ENCODE measurements around the gene SCLY. TPM values are rescaled to one million over a fixed set of nuclear protein-coding genes. Genes with fewer than 3 reads are reported as not detected.

SCLY gene
- total RNA-seq, 4 donors from 2014 or later, result 8.5 to 16.0 (median 11.2) TPM

DNA sequence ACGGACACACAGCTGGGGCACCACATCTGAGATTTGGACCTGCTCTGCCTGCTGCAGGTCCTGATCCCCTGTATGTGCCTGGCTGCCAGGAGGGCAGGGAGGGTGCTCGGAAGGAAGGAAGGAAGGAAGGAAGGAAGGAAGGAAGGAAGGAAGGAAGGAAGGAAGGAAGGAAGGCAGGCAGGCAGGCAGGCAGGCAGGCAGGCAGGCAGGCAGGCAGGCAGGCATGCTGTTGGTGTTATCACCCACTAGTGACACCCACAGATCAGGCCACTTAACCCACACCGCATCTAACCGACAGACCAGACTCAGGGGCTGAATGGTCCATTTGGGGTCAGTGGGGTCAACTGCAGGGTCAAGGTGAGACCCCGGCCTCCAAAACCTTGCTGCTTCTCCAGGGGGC, 83.5 kb downstream of the SCLY start:
- TF ChIP-seq, protein P1, sequence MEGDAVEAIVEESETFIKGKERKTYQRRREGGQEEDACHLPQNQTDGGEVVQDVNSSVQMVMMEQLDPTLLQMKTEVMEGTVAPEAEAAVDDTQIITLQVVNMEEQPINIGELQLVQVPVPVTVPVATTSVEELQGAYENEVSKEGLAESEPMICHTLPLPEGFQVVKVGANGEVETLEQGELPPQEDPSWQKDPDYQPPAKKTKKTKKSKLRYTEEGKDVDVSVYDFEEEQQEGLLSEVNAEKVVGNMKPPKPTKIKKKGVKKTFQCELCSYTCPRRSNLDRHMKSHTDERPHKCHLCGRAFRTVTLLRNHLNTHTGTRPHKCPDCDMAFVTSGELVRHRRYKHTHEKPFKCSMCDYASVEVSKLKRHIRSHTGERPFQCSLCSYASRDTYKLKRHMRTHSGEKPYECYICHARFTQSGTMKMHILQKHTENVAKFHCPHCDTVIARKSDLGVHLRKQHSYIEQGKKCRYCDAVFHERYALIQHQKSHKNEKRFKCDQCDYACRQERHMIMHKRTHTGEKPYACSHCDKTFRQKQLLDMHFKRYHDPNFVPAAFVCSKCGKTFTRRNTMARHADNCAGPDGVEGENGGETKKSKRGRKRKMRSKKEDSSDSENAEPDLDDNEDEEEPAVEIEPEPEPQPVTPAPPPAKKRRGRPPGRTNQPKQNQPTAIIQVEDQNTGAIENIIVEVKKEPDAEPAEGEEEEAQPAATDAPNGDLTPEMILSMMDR (IDR thresholded peaks at IDR 0.05; ENCODE audit: low read depth), result no peak

DNA sequence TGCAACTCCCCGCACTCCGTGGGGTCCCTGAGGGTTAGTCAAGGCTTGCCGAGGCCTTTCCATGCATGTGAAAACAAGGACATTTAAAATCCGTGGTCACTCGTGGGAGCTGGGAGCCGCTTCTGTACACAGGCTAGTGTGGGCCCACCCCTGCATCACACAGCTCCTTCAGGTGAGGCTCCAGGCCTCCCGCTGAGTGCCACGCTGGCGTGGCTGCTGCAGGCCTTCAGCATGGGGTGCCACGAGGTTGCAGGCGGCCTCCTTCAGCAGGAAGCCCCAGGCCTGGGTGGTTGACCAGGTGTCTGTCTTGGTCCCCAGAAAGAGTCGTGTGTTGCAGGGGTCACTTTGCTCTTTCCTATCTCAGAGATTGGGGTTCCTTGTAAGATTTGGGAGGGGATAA, 84.2 kb downstream of the SCLY start:
- TF ChIP-seq, protein P1 (IDR thresholded peaks at IDR 0.05; ENCODE audit: low read depth), result no peak

DNA sequence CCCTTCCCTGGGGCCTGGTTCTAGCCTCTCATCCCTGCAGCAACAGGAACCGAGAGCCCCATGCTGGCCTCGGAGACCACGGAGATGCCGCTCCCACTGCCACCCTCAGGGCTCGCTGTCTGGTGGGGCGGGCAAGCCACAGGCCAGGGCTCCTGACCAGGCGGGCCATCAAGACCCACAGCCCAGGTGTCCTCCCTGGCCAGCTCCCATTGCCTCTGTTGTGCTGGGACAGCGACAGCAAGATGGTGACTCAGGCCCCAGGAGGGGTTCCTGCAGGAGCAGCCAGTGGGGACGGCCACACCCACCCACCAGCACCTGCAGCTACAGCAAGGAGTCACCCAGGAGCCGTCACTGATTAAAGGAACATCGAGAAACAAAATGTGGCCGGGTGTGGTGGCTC, 85.0 kb downstream of the SCLY start:
- TF ChIP-seq, protein P1 (IDR thresholded peaks at IDR 0.05; ENCODE audit: low read depth), result no peak

DNA sequence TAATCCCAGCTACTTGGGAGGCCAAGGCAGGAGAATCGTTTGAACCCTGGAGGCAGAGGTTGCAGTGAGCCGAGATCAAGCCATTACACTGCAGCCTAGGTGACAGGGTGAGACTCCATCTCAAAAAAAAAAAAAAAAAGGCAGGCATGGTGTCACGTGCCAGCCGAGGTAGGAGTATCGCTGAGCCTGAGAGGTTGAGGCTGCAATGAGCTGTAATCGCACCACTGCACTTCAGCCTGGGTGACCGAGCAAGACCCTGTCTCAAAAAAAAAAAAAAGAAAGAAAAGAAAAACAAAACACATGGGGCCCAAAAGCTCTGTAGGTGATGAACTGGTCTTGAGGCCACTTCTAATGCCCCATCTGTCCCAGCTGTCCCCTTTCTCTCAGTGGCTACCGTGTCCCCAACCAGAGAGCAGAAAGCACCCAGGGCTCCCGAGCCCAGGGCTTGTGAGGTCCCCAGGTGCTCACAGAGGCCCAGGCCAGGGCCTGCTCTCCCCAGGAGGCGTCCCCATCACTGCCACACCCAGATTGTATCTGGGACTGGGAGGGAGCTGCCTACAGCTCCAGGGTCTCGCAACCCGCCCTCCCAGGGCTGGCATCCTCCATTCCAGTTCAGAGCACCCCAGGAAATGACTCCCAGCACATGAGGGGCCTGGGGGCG, 86.2 kb downstream of the SCLY start:
- TF ChIP-seq, protein P1 (IDR thresholded peaks at IDR 0.05; ENCODE audit: low read depth), result no peak

DNA sequence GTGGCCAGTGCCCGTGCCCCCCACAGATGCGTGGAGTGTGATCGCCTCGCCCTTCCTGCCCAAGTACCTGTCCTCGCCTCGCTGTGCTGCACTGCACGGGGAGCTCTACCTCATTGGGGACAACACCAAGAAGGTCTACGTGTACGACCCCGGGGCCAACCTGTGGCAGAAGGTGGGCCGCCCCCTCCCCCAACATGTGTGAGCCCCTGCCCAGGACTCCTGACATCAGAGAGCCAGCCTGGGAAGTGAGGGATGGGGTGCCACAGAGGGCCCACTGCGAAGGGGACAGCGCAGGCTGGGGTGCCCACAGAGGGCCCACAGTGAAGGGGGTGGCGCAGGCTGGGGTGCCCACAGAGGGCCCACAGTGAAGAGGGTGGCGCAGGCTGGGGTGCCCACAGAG, 88.2 kb downstream of the SCLY start:
- TF ChIP-seq, protein P1 (IDR thresholded peaks at IDR 0.05; ENCODE audit: low read depth), result no peak

Small RNA genes lying within 50 kb of the gene (small RNA-seq; reads per million reads assigned to genes)
- not detected for gene RNU6-1333P

Other genes with a start within 250 kb of the SCLY start
- gene RAMP1, start 201.4 kb upstream of the SCLY start, total RNA-seq, result 1 to 10 TPM in 3 of 4 donors, not detected in 1; 1.5 to 5.6 (median 2.9) TPM
- gene UBE2F, start 94.0 kb upstream of the SCLY start, total RNA-seq, result 10 to 100 TPM; 38.8 to 61.5 (median 45.1) TPM
- under 1 TPM in 2 of 4 donors, not detected in 2; 0.22 to 0.68 TPM for gene ESPNL, start 39.3 kb downstream of the SCLY start, total RNA-seq
- gene KLHL30, start 77.7 kb downstream of the SCLY start, total RNA-seq, result 1 to 10 TPM in 1 of 4 donors, under 1 TPM in 3; 0.65 to 1.9 (median 0.78) TPM
- under 1 TPM in 1 of 4 donors, not detected in 3; 0.85 TPM for gene ERFE, start 98.0 kb downstream of the SCLY start, total RNA-seq
- gene ILKAP, start 142.7 kb downstream of the SCLY start, total RNA-seq, result 10 to 100 TPM; 27.2 to 48.0 (median 37.2) TPM
- 1 to 10 TPM; 2.4 to 7.3 (median 5.3) TPM for gene HES6, start 179.0 kb downstream of the SCLY start, total RNA-seq
- 10 to 100 TPM in 1 of 4 donors, 1 to 10 TPM in 3; 2.9 to 17.9 (median 6.4) TPM for gene PER2, start 227.6 kb downstream of the SCLY start, total RNA-seq